AML-193 (cell line): ENCODE results near the gene SAMD11.

Experiments used
- DNase-seq, 2 experiments: peaks; one replicate each; lab custom pipeline; 2025; lab: John Stamatoyannopoulos, UW

Gene SAMD11

DNA sequence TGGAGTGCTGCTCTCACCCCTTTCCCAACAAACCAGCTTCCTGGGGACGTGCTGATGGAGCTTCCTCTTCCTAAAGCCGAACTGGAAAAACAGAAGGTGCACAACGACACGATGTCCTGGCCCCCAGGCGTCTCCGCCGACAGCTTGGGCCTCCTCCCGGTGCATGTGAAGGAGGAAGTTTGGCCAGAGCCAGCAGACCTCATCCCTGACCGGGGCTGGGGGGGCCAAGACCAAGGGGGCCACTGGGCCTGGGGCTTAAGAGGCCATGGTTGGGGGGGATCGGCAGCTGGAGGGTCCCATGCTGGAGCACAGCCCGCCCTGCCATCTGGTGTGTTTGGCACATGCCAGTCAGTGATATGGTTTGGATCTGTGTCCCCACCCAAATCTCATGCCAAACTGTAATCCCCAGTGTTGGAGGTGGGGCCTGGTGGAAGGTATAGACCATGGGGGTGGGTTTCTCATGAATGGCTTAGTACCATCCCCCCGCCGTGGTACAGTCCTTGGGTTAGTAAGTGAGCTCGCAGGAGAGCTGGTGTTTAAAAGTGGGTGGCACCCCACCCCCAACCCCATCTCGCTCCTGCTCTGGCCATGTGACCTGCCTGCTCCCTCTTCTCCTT lies 69.8 kb downstream of the SAMD11 start:
- DNase-seq = no peak
